ENCODE measurements around the gene HTR1E. TPM values are rescaled to one million over a fixed set of nuclear protein-coding genes. Genes with fewer than 3 reads are reported as not detected.

Gene HTR1E
- total and polyA plus RNA-seq, 9 of the 15 experiments (the other 6 are each of a cell fraction or from before 2014, with no cell fraction given), result not detected

DNA sequence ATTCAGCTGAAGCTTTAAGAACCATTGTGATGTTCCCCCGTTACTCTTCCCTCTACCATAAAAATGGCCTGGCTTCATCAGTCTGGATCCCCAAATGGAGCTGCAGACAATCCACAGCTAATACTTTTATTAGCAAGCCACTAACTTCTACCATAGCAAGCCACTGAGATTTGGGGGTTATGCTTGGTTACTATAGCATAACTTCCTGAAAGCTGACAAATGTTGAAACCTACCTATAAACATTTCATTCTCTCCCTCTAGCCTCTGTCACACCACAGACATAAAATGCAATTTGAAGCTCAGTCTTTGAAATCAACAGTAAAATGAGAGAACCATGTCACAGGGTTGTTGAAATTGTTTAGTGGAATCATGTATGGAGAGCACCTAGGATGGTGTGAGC, 3.0 kb upstream of the HTR1E start (continued):
- TF ChIP-seq, protein P1, sequence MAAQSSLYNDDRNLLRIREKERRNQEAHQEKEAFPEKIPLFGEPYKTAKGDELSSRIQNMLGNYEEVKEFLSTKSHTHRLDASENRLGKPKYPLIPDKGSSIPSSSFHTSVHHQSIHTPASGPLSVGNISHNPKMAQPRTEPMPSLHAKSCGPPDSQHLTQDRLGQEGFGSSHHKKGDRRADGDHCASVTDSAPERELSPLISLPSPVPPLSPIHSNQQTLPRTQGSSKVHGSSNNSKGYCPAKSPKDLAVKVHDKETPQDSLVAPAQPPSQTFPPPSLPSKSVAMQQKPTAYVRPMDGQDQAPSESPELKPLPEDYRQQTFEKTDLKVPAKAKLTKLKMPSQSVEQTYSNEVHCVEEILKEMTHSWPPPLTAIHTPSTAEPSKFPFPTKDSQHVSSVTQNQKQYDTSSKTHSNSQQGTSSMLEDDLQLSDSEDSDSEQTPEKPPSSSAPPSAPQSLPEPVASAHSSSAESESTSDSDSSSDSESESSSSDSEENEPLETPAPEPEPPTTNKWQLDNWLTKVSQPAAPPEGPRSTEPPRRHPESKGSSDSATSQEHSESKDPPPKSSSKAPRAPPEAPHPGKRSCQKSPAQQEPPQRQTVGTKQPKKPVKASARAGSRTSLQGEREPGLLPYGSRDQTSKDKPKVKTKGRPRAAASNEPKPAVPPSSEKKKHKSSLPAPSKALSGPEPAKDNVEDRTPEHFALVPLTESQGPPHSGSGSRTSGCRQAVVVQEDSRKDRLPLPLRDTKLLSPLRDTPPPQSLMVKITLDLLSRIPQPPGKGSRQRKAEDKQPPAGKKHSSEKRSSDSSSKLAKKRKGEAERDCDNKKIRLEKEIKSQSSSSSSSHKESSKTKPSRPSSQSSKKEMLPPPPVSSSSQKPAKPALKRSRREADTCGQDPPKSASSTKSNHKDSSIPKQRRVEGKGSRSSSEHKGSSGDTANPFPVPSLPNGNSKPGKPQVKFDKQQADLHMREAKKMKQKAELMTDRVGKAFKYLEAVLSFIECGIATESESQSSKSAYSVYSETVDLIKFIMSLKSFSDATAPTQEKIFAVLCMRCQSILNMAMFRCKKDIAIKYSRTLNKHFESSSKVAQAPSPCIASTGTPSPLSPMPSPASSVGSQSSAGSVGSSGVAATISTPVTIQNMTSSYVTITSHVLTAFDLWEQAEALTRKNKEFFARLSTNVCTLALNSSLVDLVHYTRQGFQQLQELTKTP (IDR thresholded peaks at IDR 0.05; ENCODE audit: low read depth in 1 of 2, partially characterized antibody in 2 of 2), result no peak
- TF ChIP-seq, protein P2, sequence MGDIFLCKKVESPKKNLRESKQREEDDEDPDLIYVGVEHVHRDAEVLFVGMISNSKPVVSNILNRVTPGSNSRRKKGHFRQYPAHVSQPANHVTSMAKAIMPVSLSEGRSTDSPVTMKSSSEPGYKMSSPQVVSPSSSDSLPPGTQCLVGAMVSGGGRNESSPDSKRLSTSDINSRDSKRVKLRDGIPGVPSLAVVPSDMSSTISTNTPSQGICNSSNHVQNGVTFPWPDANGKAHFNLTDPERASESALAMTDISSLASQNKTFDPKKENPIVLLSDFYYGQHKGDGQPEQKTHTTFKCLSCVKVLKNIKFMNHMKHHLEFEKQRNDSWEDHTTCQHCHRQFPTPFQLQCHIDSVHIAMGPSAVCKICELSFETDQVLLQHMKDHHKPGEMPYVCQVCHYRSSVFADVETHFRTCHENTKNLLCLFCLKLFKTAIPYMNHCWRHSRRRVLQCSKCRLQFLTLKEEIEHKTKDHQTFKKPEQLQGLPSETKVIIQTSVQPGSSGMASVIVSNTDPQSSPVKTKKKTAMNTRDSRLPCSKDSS (IDR thresholded peaks at IDR 0.05; ENCODE audit: low read depth, partially characterized antibody), result no peak
- TF ChIP-seq SREBF1 (IDR thresholded peaks at IDR 0.05; ENCODE audit: borderline replicate concordance, low read depth, low read length) (no peak), MTA3 (IDR thresholded peaks at IDR 0.05; ENCODE audit: borderline replicate concordance) (no peak)
